HG02870 (cell line): Measurements from ENCODE around the gene MCM5.
"Not testable (repeated sequence)": the region's sequence is repeated elsewhere in the genome, so short reads cannot be mapped to it uniquely, and the experiment has no call there.

Experiments
- ATAC-seq: cut with Tn5 transposase; IDR thresholded peaks from one replicate; pipeline ENCODE4 v1.9.1; 2021; ENCODE audit warnings: mild to moderate bottlenecking, moderate library complexity; ENCODE audit not compliant: unreplicated experiment

MCM5 gene

GRCh38 chr22:35449829-35450689 is 50.1 kb downstream of the MCM5 start:
- ATAC-seq = no peak

- ATAC-seq = no peak
Observed at GRCh38 chr22:35450824-35451569, 51.1 kb downstream of the MCM5 start.

DNA sequence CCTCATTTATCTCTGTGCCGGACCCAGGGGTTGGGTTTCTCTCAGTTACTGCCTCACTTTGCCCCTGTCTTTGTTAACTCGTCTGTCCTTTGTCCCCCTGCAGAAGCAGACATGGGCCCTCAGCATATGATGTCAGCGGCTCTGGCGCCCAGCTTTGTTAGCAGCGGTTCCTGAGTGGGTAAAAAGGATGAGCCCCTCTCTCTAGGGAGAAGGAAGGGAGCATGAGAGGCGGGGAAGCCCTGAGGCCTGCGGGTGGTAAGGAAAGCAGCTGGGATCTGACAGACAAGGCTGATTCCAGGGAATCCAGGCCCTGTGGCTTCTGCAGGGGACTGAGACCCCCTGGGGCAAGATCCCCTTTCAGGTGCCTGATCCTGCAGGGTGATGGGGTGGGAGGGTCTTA is 51.7 kb downstream of the MCM5 start:
- no peak for ATAC-seq

DNA sequence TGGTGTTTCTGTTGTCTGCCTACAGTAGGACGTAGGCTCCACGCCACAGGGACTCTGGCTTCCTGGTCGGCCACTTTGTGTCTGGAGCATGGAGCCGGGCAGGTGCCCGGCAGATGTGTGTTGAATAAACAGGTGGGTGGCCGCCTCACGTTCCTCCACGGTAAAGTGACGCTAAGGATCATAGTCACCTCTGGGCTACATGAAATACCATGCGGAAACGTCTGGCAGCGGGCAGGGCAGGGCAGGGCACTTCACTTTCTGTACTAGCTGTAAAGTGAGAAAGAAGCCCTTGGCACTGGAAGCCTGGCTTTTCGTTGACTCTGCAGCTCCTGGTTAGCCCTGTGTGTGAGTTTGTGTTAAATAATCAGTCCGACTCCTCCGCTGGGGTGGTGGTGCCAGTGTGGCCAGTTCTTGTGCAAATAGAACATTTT is 52.4 kb downstream of the MCM5 start:
- ATAC-seq = no peak

DNA sequence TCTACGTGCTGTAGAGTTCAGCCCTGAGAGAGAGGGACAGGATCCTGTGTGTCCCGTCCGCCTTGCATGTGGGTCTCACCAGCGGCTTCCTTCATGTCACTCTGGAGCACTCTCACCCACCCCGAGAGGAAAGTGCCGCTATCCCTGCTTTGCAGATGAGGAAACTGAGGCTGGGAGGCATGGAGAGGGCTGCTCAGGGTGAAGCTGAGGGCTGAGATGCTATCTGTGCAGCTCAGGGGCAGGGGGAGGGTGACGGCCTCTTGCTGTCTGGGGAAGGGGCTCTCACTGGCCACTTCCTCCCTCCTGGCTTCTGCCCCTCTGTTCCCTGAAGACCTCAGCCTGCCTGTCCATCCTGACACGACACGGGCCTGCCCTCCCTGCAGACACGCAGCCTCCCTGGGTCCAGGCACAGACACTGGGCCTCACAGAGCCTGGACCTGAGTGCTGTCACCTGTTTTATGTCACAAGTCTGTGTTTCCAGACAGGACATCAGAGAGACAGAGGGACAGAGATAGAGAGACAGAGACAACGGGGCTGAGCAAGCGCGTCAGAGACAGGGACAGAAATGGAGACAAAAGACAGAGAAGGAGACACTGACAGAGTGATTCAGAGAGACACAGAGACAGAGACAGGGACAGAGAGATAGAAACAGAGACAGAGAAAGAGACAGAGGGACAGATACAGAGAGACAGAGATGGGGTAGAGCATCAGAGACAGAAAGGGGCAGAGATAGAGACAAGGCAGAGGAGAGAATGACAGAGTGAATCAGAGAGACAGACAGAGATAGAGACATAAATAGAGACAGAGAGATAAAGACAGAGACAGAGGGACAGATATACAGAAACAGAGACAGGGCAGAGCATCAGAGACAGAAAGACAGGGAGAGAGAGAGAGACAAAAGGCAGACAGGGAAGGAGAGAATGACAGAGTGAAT is 53.1 kb downstream of the MCM5 start:
- no peak for ATAC-seq

DNA sequence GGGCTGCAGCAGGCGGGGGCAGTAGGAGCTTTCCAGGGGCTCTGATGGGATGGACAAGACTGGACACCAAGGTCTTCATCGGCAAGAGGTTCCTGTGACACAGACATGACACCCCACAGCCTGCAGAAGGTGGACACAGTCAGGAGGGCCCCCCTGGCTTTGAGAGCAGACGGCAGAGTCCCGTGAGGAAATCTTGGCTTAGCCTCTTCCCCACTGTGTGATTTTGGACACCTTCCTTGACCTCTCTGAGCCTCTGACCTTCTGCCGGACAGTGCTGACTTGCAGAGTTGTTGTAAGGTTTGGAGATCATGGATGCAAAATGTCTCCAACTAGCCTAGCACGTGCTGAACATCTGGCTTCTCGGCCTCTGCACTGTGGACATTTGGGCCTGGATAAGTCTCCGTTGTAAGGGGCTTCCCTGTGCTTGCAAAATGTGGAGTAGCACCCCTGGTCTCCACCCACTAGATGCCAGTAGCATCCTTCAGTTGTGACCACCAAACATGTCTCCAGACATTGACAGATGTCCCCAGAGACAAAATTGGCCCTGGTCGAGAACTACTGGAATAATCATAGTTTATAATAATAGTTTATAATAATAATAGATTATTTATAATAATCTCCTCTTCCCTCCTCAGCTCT is 54.6 kb downstream of the MCM5 start:
- ATAC-seq = no peak

DNA sequence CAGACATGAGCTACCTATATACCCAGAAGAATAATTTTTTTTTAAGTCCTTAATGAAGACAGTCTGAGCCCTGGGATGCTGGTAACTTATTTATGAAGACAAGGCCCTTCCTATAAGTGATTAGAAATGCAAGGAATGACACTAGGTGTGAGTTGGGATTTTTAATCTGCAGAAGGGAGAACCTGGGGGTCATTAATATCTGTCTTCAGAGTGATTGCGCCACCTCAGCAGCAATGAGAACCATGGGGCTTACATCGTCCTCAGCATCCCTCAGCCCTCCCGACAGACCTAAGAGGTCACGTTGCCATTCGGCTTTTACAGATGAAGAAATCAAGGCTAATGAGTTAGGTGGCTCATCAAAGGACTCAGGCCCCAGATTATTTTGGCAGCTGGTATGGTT is 55.6 kb downstream of the MCM5 start:
- no peak for ATAC-seq

DNA sequence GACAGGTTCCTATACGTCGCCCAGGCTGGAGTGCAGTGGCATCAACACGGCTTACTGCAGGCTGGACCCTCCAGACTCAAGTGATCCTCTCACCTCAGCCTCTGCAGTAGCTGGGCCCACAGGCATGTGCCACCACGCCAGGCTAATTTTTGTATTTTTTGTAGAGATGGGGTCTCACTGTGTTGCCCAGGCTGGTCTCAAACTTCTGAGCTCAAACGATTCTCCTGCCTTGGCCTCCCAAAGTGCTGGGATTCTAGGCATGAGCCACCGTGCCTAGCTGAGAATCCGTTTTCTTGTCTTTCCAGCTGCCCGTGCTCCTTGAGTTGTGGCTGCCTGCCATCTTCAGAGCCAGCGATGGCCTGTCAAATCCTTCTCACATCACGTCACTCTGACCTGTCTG is 56.8 kb downstream of the MCM5 start:
- ATAC-seq = no peak

DNA sequence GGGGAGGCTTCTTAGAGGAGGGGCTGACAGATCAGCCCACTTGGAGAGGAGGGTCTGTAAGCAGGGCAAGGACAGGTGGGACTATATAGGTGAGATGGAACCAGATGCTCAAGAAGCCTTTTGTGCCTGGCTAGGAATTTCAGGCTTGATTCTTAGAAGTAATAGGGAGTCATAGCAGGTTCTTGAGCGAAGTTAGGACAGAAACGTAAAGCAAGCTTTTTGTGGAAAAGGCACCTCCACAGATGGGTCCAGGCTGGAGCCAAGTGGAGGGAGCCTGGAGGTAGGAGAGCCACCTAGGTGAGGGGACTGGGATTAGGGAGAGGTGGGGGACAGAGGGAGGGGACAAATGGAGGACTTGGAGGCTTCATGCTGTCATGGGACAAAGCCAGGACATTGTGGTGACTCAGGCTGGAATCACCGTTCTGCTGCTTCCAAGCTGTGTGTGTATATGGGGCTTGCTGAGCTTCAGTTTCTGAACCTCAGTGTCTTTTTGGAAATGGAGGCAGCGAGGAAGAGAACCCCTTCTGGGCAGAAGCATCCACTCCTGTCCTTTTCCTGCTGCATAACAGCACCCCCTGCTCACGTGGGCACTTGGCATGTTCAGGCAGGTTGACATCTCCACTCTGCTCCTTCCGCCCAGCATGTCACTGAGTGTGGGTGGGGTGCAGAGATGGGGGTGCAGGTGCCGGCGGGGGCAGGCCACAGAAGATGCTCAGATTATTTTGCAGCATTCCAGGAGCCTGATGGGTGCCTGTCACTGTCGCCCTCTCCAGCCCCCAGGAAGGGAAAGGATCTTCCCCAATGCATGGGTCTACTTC is 58.0 kb downstream of the MCM5 start:
- no peak for ATAC-seq

GRCh38 chr22:35458547-35459422 is 58.8 kb downstream of the MCM5 start:
- ATAC-seq = no peak

- no peak for ATAC-seq
Observed at GRCh38 chr22:35459423-35459894, 59.5 kb downstream of the MCM5 start.

GRCh38 chr22:35459976-35460375 is 60.0 kb downstream of the MCM5 start:
- not testable (repeated sequence) for ATAC-seq

DNA sequence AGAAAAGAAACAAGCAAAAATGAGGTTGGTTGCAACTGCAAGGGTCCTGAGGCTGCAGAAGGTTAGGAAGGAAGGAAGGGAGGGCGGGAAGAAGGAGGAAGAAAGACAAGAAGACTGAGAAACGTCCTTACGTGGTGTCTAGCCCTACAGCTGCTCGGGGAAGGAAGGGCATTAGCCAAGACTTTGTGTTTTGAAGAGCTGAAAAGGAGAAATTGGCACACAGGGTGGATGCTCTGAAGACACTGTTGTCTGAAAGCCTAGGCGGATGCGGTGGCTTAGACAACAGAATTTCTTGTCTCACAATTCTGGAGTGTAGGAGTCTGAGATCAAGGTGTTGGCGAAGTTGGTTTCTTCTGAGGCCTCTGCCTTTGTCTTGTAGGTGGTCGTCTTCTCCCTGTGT is 60.7 kb downstream of the MCM5 start:
- no peak for ATAC-seq

- no peak for ATAC-seq
Observed at GRCh38 chr22:35462498-35463230, 62.7 kb downstream of the MCM5 start.

GRCh38 chr22:35463231-35463933 is 63.4 kb downstream of the MCM5 start:
- ATAC-seq = no peak

- no peak for ATAC-seq
Observed at GRCh38 chr22:35464399-35464798, 64.5 kb downstream of the MCM5 start.

- ATAC-seq = no peak
Observed at GRCh38 chr22:35465109-35465701, 65.3 kb downstream of the MCM5 start.
